Kidney epithelial cell (primary cell): ENCODE measurements around the gene ABHD14A. TPM values are rescaled to one million over a fixed set of nuclear protein-coding genes. Genes with fewer than 3 reads are reported as not detected.

Source experiments
- DNase-seq: peaks from one replicate; pipeline ENCODE4 v3.0.0-alpha.2; 2010; ENCODE audit warnings: low read depth
- H3K27me3 ChIP-seq: 2 replicates; pipeline ENCODE4 v1.6.0; 2011; ENCODE audit warnings: low read length; ENCODE audit not compliant: control insufficient read depth, insufficient read depth
- H3K36me3 ChIP-seq: 2 replicates; pipeline ENCODE4 v1.5.1; 2011; ENCODE audit warnings: low read length; ENCODE audit not compliant: control insufficient read depth, insufficient read depth
- H3K4me3 ChIP-seq: 2 replicates; pipeline ENCODE4 v1.5.1; 2011; ENCODE audit warnings: low read depth, mild to moderate bottlenecking, control low read depth, low read length
- total RNA-seq: library from RNA; depleted of rRNA; stranded (reverse); fragments of >200 nt; gene quantifications from 2 replicates; pipeline ENCODE4 v1.2.3, GENCODE V29; 2015
- TF ChIP-seq, protein P1 (sequence below): IDR thresholded peaks from 2 replicates; pipeline ENCODE4 v1.5.1; 2011; ENCODE audit warnings: mild to moderate bottlenecking, moderate library complexity, low read length, control low read depth, inconsistent platforms; ENCODE audit not compliant: insufficient read depth, poor library complexity, severe bottlenecking

ABHD14A gene
- total RNA-seq, 1 donor from 2014 or later = 15.3 TPM

- TF ChIP-seq, protein P1, sequence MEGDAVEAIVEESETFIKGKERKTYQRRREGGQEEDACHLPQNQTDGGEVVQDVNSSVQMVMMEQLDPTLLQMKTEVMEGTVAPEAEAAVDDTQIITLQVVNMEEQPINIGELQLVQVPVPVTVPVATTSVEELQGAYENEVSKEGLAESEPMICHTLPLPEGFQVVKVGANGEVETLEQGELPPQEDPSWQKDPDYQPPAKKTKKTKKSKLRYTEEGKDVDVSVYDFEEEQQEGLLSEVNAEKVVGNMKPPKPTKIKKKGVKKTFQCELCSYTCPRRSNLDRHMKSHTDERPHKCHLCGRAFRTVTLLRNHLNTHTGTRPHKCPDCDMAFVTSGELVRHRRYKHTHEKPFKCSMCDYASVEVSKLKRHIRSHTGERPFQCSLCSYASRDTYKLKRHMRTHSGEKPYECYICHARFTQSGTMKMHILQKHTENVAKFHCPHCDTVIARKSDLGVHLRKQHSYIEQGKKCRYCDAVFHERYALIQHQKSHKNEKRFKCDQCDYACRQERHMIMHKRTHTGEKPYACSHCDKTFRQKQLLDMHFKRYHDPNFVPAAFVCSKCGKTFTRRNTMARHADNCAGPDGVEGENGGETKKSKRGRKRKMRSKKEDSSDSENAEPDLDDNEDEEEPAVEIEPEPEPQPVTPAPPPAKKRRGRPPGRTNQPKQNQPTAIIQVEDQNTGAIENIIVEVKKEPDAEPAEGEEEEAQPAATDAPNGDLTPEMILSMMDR = no peak
- H3K4me3 ChIP-seq = no peak overlapping the region
- DNase-seq = no peak
- peaks cover 1% of the 10 kb centered on the region for H3K36me3 ChIP-seq
- H3K27me3 ChIP-seq = no peaks in the 10 kb centered on the region
Measured at GRCh38 chr3:51968883-51969678, 5.8 kb upstream of the ABHD14A start.

DNA sequence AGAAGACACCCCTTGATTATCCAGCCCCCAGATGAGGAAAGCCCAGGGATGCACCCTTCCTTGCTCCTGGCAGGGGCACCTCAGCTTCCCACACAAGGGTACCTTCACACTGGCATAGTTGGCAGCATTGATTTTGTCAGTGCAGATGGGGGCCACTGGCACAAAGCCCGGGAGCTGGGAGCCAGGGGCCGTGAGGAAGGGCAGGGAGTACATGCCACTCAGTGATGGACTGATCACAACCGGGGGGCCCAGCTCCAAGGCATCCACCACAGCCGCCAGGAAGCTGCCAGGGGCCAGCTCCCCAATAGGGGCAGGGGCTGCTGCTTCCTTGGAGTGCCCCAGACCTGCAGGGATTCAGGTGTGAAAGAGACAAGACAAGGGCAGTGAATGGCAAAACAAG lies 5.0 kb upstream of the ABHD14A start:
- no peaks in the 10 kb centered on the region for H3K27me3 ChIP-seq
- DNase-seq = no peak
- H3K36me3 ChIP-seq = peaks cover 1% of the 10 kb centered on the region
- TF ChIP-seq, protein P1 = no peak
- no peak overlapping the region for H3K4me3 ChIP-seq

DNA sequence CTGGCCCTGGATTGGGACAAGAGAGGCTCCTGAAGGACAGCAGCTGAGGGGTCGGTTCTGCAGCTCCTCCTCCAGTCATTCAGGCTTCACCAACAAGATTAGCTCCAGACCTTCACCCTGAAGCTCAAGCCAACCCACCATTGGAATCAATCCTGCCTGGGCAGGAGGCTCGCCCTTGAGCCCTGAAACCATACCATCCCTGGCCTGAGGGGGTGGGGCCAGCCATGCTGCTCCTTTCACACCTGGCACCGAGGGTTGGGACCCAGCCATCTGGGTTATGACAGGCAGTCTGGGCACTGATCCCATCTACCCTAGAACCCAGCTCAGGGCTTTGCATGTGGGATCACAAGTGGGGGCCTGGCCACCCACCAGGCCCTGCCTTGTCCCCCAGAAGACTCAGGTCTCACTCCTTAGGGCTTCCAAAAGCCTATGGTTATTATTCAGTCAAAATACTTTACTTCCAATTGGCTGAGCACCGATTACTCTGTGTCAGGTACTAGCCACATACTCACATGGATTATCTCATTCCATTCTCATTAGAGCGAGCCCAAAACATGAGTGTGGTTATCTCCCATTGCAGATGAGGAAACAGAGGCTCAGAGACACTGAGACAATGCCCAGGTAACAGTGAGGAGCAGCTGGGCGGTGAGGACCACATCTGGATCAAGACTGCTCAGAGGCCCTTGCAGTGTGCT lies 4.1 kb upstream of the ABHD14A start:
- Histone ChIP-seq H3K36me3 (peaks cover 1% of the 10 kb centered on the region), H3K27me3 (no peaks in the 10 kb centered on the region), H3K4me3 (no peak overlapping the region)
- TF ChIP-seq, protein P1 = no peak
- no peak for DNase-seq

GRCh38 chr3:51971350-51971749 lies 3.5 kb upstream of the ABHD14A start:
- Histone ChIP-seq H3K27me3 (no peaks in the 10 kb centered on the region), H3K4me3 (no peak overlapping the region), H3K36me3 (peaks cover 1% of the 10 kb centered on the region)
- no peak for DNase-seq
- TF ChIP-seq, protein P1 = no peak

DNA sequence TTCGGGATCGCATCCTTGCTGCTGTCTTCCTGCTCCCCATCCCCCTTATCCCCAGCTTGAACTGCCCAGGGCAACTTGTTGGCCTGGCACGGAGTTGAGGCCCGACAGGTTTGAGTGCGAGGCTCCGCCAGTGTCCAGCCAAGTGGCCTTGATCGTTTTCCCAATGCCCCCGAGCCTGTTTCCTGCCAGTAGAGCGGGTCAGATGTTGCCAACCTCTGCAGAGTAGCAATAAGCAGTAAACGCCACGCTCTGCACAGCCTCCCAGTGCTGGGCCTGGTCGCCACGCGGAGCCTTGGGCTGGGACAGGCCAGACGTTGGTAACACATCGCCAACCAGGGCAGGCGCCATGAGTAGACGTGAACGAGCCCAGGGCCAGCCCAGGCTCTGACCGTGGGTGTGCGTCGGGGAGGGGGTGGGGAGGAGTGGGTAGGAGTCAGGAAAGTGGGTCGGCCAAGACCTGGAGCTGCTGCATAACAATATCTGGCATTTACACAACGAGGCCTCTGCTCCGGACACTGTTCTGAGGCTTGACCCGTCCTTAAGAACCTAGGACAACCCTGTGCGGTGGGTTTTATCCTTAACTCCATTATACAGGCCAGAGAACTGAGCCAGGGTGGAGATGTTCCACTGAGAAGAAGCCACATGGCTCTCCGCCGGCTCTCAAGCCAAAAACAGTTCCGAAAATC lies 444 bp upstream of the ABHD14A start:
- H3K36me3 ChIP-seq = peaks cover 1% of the 10 kb centered on the region
- H3K4me3 ChIP-seq = peak overlapping the region; percentile 48
- no peaks in the 10 kb centered on the region for H3K27me3 ChIP-seq
- DNase-seq = no peak
- TF ChIP-seq, protein P1 = no peak
